ENCODE results near the gene DAPK1. TPM values are rescaled to one million over a fixed set of nuclear protein-coding genes. Genes with fewer than 3 reads are reported as not detected.

DAPK1 gene
- polyA plus RNA-seq, 2 of the 4 experiments (the other 2 are of a cell fraction), result 55.2 to 67.2 TPM

- H3K4me1 ChIP-seq, result peaks cover 7% of the 10 kb centered on the region; the same call in 2 of the 3 replicates
- TF ChIP-seq RCOR1 (IDR thresholded peaks at IDR 0.05; ENCODE audit: low read depth, low read length) (no peak), ESRRA (IDR thresholded peaks at IDR 0.05; ENCODE audit: borderline replicate concordance, low read length) (no peak), RNF2 (IDR thresholded peaks at IDR 0.05; ENCODE audit: borderline replicate concordance, low read depth) (no peak), ZC3H11A (IDR thresholded peaks at IDR 0.05) (no peak), SREBF2 (IDR thresholded peaks at IDR 0.05) (no peak), ELK1 (IDR thresholded peaks at IDR 0.05; ENCODE audit: low read depth, low read length) (no peak), POLR2A (IDR thresholded peaks at IDR 0.05; ENCODE audit: low read length) (no peak), POLR2AphosphoS2 (conservative IDR thresholded peaks at IDR 0.05; ENCODE audit: low read length) (no peak), CEBPB (IDR thresholded peaks at IDR 0.05) (no peak), CBX8 (IDR thresholded peaks at IDR 0.05) (no peak), RARB (CRISPR knock-in tag; IDR thresholded peaks at IDR 0.05) (no peak), JUN (IDR thresholded peaks at IDR 0.05) (no peak)
- H3K9me3 ChIP-seq, result no peaks in the 10 kb centered on the region
- DNase-seq (ENCODE audit: low read depth in 1 of 2, low spot score in 1 of 2) (no peak), FAIRE-seq (no peak), ATAC-seq (no peak)
- ChIA-PET CTCF (interaction anchor here (0.6 to 21.0 kb wide), 5 partner anchors 10 to 349 kb away, joined by 3 to 473 read pairs (median 5); no protein-coding TSS in a partner anchor), POLR2A (no interaction called here)
- WGBS (ENCODE audit: missing lambda C conversion rate), result 90% methylated on average over 6 of the region's 6 CpGs
- H3K27ac ChIP-seq, result no peak overlapping the region
- no peak overlapping the region for H3K4me3 ChIP-seq
- H3K4me2 ChIP-seq, result no peak overlapping the region
Measured at GRCh38 chr9:87674565-87675299, 177.1 kb downstream of the DAPK1 start.

GRCh38 chr9:87675906-87676515 is 178.3 kb downstream of the DAPK1 start:
- CTCF ChIA-PET, result interaction anchor here (0.6 to 21.0 kb wide), 5 partner anchors 8 to 136 kb away, joined by 3 to 473 read pairs (median 5); no protein-coding TSS in a partner anchor
- FAIRE-seq, result no peak
- Histone ChIP-seq H3K4me3 (no peak overlapping the region), H3K4me1 (peaks cover 7% of the 10 kb centered on the region; the same call in 2 of the 3 replicates), H3K4me2 (no peak overlapping the region), H3K9me3 (no peaks in the 10 kb centered on the region), H3K27ac (no peak overlapping the region)
- POLR2A ChIA-PET, result no interaction called here
- TF ChIP-seq HOXB5 (CRISPR knock-in tag; IDR thresholded peaks at IDR 0.05), result no peak
- no peak for TF ChIP-seq JUN (IDR thresholded peaks at IDR 0.05)
- TF ChIP-seq HOXA7 (CRISPR knock-in tag; IDR thresholded peaks at IDR 0.05), result no peak
- TF ChIP-seq TFCP2L1 (CRISPR knock-in tag; IDR thresholded peaks at IDR 0.05), result no peak
- TF ChIP-seq MYC (IDR thresholded peaks at IDR 0.05; ENCODE audit: borderline replicate concordance, low read length), result no peak
- no peak for TF ChIP-seq SREBF2 (IDR thresholded peaks at IDR 0.05)
- no peak for TF ChIP-seq RAD21 (conservative IDR thresholded peaks at IDR 0.05 in 1 of 2, IDR thresholded peaks at IDR 0.05 in 1 of 2)
- ATAC-seq, result no peak
- no peak for DNase-seq (ENCODE audit: low read depth in 1 of 2, low spot score in 1 of 2)
- 76% methylated on average over 14 of the region's 14 CpGs for WGBS (ENCODE audit: missing lambda C conversion rate)

- no peak for ATAC-seq
- ChIA-PET POLR2A (no interaction called here), CTCF (interaction anchor here (0.9 to 21.0 kb wide), 14 partner anchors 10 to 365 kb away, joined by 3 to 473 read pairs (median 4); partner anchors contain the start of gene SPATA31E1)
- Histone ChIP-seq H3K4me3 (no peak overlapping the region), H3K4me2 (no peak overlapping the region), H3K4me1 (peaks cover 5% of the 10 kb centered on the region; the same call in 2 of the 3 replicates), H3K9me3 (no peaks in the 10 kb centered on the region), H3K27ac (no peak overlapping the region)
- TF ChIP-seq USF2 (IDR thresholded peaks at IDR 0.05) (no peak), SMC3 (IDR thresholded peaks at IDR 0.05) (no peak), HOXB5 (CRISPR knock-in tag; IDR thresholded peaks at IDR 0.05) (no peak), MAFK (IDR thresholded peaks at IDR 0.05; ENCODE audit: partially characterized antibody) (no peak), CHD4 (IDR thresholded peaks at IDR 0.05; ENCODE audit: borderline replicate concordance) (no peak), BCL3 (IDR thresholded peaks at IDR 0.05) (no peak), PHF8 (IDR thresholded peaks at IDR 0.05; ENCODE audit: borderline replicate concordance, low read depth) (no peak), ZSCAN20 (CRISPR knock-in tag; IDR thresholded peaks at IDR 0.05) (no peak), FOXS1 (CRISPR knock-in tag; IDR thresholded peaks at IDR 0.05) (no peak)
- 88% methylated on average over 14 of the region's 14 CpGs for WGBS (ENCODE audit: missing lambda C conversion rate)
- DNase-seq (ENCODE audit: low read depth in 1 of 2, low spot score in 1 of 2), result no peak
- FAIRE-seq, result no peak
Measured at GRCh38 chr9:87676976-87677775, 179.5 kb downstream of the DAPK1 start.

Data from A549 (cell line).